ENCODE measurements around the gene PGM1. TPM values are rescaled to one million over a fixed set of nuclear protein-coding genes. Genes with fewer than 3 reads are reported as not detected.

The PGM1 gene
- total RNA-seq, 3 donors from 2014 or later (not counting 1 experiment from before 2014, with no cell fraction given), result 23.5 to 31.4 (median 23.7) TPM

- H3K9me3 ChIP-seq (ENCODE audit: control insufficient read depth, insufficient read depth, low read length), result no peaks in the 10 kb centered on the region
- ATAC-seq, result no peak
- H3K27ac ChIP-seq (ENCODE audit: low read length), result no peak overlapping the region
- no peaks in the 10 kb centered on the region for H3K27me3 ChIP-seq (ENCODE audit: control insufficient read depth, insufficient read depth, low read length)
- TF ChIP-seq CTCF (IDR thresholded peaks at IDR 0.05), result no peak
- H3K4me3 ChIP-seq (ENCODE audit: low read length), result no peak overlapping the region
- H3K4me1 Mint-ChIP-seq, result no peaks in the 10 kb centered on the region
- H3K36me3 ChIP-seq (ENCODE audit: control insufficient read depth, insufficient read depth, low read length), result peaks cover 60% of the 10 kb centered on the region
- H3K4me1 ChIP-seq (ENCODE audit: control insufficient read depth, insufficient read depth, low read length), result no peaks in the 10 kb centered on the region
- peaks cover 40% of the 10 kb centered on the region for H3K36me3 Mint-ChIP-seq
- H3K9me3 Mint-ChIP-seq, result no peaks in the 10 kb centered on the region
- WGBS (ENCODE audit: insufficient coverage), result no CpG with 5 or more reads among the region's 1 CpG
- H3K4me3 Mint-ChIP-seq, result no peak overlapping the region
- DNase-seq, result no peak
- intact Hi-C loops (cut with micrococcal nuclease), result no loop called here
- H3K27ac Mint-ChIP-seq, result no peak overlapping the region
- H3K27me3 Mint-ChIP-seq (ENCODE audit: low read depth in 2 of 2), result no peaks in the 10 kb centered on the region
Observed at GRCh38 chr1:63635681-63636080, 42.5 kb downstream of the PGM1 start.

DNA sequence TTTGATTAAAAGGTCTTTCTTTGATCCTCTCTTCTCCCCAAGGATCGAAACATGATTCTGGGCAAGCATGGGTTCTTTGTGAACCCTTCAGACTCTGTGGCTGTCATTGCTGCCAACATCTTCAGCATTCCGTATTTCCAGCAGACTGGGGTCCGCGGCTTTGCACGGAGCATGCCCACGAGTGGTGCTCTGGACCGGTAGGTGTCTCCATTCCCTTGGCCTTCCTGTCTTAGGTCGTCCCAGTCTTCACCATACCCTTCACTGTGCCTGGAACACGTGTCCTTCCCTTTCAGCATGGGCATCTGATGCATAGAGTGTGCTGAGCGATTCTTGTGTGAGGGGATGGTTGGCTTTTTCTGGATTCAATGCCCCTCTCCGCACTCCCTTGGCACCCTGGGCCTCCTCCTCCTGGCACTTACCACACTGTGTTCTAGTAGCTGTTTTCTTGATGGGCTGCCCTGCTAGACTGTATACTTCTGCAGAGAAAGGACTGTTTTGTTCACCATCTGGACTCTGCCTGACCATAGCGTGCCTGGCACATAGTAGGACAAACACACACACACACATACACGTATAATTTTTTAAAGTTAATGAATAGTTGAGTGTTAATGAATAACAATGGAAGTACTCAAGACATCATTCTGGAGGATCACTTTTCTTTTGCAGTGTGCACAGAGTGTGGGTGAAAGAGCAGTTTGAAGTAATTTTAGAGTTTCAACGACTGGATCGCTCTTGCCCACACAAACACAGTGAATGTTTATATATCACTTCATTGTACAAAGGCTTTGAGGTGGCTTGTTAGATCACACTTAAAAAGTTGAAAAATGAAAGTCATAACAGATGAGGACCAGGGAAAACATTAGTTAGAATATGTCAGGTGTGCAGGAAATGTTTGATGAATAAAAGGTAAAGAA is 43.2 kb downstream of the PGM1 start:
- no peaks in the 10 kb centered on the region for H3K27me3 Mint-ChIP-seq (ENCODE audit: low read depth in 2 of 2)
- DNase-seq (no peak), ATAC-seq (no peak)
- Histone ChIP-seq H3K4me1 (ENCODE audit: control insufficient read depth, insufficient read depth, low read length) (no peaks in the 10 kb centered on the region), H3K27me3 (ENCODE audit: control insufficient read depth, insufficient read depth, low read length) (no peaks in the 10 kb centered on the region), H3K27ac (ENCODE audit: low read length) (no peak overlapping the region), H3K9me3 (ENCODE audit: control insufficient read depth, insufficient read depth, low read length) (no peaks in the 10 kb centered on the region), H3K36me3 (ENCODE audit: control insufficient read depth, insufficient read depth, low read length) (peaks cover 61% of the 10 kb centered on the region), H3K4me3 (ENCODE audit: low read length) (no peak overlapping the region)
- 96% methylated on average over 10 of the region's 15 CpGs for WGBS (ENCODE audit: insufficient coverage)
- H3K27ac Mint-ChIP-seq, result no peak overlapping the region
- no peaks in the 10 kb centered on the region for H3K9me3 Mint-ChIP-seq
- no peak overlapping the region for H3K4me3 Mint-ChIP-seq
- H3K36me3 Mint-ChIP-seq, result peaks cover 44% of the 10 kb centered on the region
- no peak for TF ChIP-seq CTCF (IDR thresholded peaks at IDR 0.05)
- no peaks in the 10 kb centered on the region for H3K4me1 Mint-ChIP-seq
- intact Hi-C loops (cut with micrococcal nuclease), result no loop called here

DNA sequence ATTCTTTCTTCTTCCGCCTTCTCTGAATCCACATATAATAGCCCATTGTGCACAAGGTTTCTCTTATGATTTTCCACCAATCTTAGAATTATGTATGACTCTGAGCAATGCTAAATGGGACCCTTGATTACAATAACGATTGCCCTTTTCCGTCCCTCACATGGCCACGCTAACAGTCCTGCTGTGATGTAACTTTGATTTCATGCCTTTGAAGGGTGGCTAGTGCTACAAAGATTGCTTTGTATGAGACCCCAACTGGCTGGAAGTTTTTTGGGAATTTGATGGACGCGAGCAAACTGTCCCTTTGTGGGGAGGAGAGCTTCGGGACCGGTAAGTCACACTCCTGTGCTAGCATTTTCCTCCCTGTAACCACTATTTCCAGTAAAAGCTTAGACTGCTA is 45.3 kb downstream of the PGM1 start:
- WGBS (ENCODE audit: insufficient coverage), result 97% methylated on average over 8 of the region's 8 CpGs
- TF ChIP-seq CTCF (IDR thresholded peaks at IDR 0.05), result no peak
- Histone ChIP-seq H3K9me3 (ENCODE audit: control insufficient read depth, insufficient read depth, low read length) (no peaks in the 10 kb centered on the region), H3K27me3 (ENCODE audit: control insufficient read depth, insufficient read depth, low read length) (no peaks in the 10 kb centered on the region), H3K27ac (ENCODE audit: low read length) (no peak overlapping the region), H3K4me3 (ENCODE audit: low read length) (no peak overlapping the region), H3K36me3 (ENCODE audit: control insufficient read depth, insufficient read depth, low read length) (peaks cover 53% of the 10 kb centered on the region), H3K4me1 (ENCODE audit: control insufficient read depth, insufficient read depth, low read length) (no peaks in the 10 kb centered on the region)
- H3K4me1 Mint-ChIP-seq, result no peaks in the 10 kb centered on the region
- no peaks in the 10 kb centered on the region for H3K9me3 Mint-ChIP-seq
- DNase-seq, result no peak
- peaks cover 44% of the 10 kb centered on the region for H3K36me3 Mint-ChIP-seq
- ATAC-seq, result no peak
- intact Hi-C loops (cut with micrococcal nuclease), result no loop called here
- no peak overlapping the region for H3K27ac Mint-ChIP-seq
- H3K27me3 Mint-ChIP-seq (ENCODE audit: low read depth in 2 of 2), result no peaks in the 10 kb centered on the region
- no peak overlapping the region for H3K4me3 Mint-ChIP-seq
